Gastroesophageal sphincter (tissue), 3 donors: ENCODE data around the gene TRAPPC14.

Experiments
- CTCF ChIP-seq, 4 experiments: fragments of 200-600 bp in 2 of 4; fragments of 450-650 bp in 2 of 4; sonication (generic) in 1 of 4; IDR thresholded peaks; one replicate each; pipeline ENCODE4 v1.5.1; 2017 to 2019; ENCODE audit warnings: antibody characterized with exemption in 4 of 4, mild to moderate bottlenecking in 2 of 4, moderate library complexity in 2 of 4
- POLR2AphosphoS5 ChIP-seq: sonication (generic); formaldehyde crosslinking; IDR thresholded peaks from one replicate; pipeline ENCODE4 v1.6.1; 2017; ENCODE audit warnings: antibody characterized with exemption

DNA sequence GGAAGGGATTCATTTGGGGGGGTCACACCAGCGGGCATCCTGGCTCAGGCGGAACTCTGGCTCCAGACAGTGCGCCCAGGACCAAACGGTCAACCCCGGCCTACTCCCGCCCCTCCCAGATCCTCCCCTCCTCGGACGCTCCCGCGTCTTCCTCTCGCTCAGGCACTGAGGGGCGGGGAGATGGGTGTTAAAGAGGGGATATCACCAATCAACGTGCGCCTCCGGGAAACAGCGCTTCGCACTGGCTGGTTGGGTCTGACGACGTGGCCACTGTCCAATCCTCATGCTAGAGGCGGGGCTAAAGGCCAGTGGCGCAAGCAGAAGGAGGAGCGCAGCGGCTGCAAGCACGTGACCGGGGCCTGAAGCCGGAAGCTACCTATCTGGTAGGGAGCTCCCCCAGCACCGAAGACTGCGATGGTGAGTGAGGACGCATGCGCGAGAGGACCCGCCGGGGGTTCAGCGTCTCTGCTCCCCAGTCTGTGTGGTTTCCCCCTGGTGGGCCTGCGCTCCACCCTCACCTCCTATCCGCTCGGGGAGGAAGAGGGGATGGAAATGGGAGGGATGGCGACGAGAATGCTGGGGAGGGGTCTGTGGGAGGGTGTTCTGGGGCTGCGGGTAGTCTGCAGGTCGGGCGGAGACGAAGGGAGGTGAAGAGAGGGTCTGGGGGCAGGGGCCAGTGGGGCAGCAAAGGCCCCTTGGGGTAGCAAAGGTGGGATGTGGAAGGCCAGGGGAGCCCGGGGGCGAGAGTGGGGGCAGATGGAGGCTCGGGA is 9.8 kb downstream of the TRAPPC14 start, which contains the start of gene LAMTOR4:
- TF ChIP-seq POLR2AphosphoS5, result peak; percentile 73
- TF ChIP-seq CTCF (IDR thresholded peaks at IDR 0.05), result peak in 1 of 4 experiments; percentile 9
